ENCODE data around the gene PPP1R14B. TPM values are rescaled to one million over a fixed set of nuclear protein-coding genes. Genes with fewer than 3 reads are reported as not detected.

The PPP1R14B gene
- polyA plus RNA-seq, 3 donors = 11.7 to 40.7 (median 34.2) TPM

DNA sequence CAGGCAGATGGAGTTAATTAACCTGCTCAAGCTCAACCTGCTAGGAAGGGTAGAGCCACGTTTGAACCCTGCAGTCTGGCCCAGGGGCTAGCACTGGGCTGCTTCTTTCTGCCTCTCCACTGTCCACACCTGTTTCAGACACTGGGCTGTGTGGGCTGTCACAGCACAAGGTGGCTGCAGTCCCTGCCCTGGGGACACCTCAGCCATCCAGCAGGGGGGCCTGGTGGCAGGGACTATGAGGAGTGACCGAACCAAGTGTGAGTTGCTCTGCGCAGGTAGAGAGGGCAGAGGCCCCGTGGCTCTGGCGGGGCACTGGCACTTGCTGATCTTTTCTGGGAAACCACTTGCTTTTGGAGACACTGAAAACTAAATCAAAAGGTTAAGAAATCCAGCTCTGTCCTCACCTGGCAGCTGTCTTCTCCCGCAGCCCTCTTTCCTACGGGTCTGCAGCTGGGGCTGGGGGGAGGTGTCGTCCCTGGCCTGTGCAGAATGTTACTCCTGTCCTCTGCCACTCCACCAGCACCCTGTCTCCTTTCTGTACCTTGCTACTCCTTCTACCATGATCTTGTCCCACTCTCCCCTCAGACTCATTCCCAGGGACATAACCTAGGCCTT, 31.9 kb upstream of the PPP1R14B start:
- no peak overlapping the region for H3K27ac ChIP-seq (ENCODE audit: low read depth in 1 of 2, low read length in 2 of 2)
- no peak overlapping the region for H3K4me3 ChIP-seq (replicated peaks in 1 of 3; ENCODE audit: low read depth in 2 of 3, low read length in 3 of 3)
- no peaks in the 10 kb centered on the region for H3K9me3 Mint-ChIP-seq
- peak overlapping the region in 1 of 7 donors; percentile 39 for H3K27ac Mint-ChIP-seq
- H3K36me3 ChIP-seq (replicated peaks in 1 of 2; ENCODE audit: control insufficient read depth in 1 of 2, insufficient read depth in 2 of 2, low read length in 2 of 2) = peaks cover 4 to 25% of the 10 kb centered on the region in 2 donors
- TF ChIP-seq, protein P1, sequence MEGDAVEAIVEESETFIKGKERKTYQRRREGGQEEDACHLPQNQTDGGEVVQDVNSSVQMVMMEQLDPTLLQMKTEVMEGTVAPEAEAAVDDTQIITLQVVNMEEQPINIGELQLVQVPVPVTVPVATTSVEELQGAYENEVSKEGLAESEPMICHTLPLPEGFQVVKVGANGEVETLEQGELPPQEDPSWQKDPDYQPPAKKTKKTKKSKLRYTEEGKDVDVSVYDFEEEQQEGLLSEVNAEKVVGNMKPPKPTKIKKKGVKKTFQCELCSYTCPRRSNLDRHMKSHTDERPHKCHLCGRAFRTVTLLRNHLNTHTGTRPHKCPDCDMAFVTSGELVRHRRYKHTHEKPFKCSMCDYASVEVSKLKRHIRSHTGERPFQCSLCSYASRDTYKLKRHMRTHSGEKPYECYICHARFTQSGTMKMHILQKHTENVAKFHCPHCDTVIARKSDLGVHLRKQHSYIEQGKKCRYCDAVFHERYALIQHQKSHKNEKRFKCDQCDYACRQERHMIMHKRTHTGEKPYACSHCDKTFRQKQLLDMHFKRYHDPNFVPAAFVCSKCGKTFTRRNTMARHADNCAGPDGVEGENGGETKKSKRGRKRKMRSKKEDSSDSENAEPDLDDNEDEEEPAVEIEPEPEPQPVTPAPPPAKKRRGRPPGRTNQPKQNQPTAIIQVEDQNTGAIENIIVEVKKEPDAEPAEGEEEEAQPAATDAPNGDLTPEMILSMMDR (IDR thresholded peaks at IDR 0.05) = no peak
- H3K27me3 ChIP-seq (ENCODE audit: control insufficient read depth in 2 of 2, insufficient read depth in 2 of 2, low read length in 2 of 2) = no peaks in the 10 kb centered on the region
- intact Hi-C loops (cut with micrococcal nuclease) = no loop called here
- peaks cover 27 to 43% of the 10 kb centered on the region in 2 donors for H3K36me3 Mint-ChIP-seq
- H4K20me1 ChIP-seq (ENCODE audit: insufficient read depth, low read length) = no peaks in the 10 kb centered on the region
- DNase-seq = no peak
- no peaks in the 10 kb centered on the region for H3K79me2 ChIP-seq (ENCODE audit: insufficient read depth, low read length)
- peaks cover 10% of the 10 kb centered on the region for H3K4me1 Mint-ChIP-seq
- H3K4me2 ChIP-seq (replicated peaks; ENCODE audit: extremely low read depth, low read length, poor library complexity, severe bottlenecking) = no peak overlapping the region
- H3K4me3 Mint-ChIP-seq = no peak overlapping the region
- H3K4me1 ChIP-seq (ENCODE audit: control insufficient read depth in 1 of 2, insufficient read depth in 2 of 2, low read length in 2 of 2) = peaks cover 3 to 6% of the 10 kb centered on the region in 2 donors
- no peaks in the 10 kb centered on the region for H3K9me3 ChIP-seq (replicated peaks in 1 of 2; ENCODE audit: control insufficient read depth in 1 of 2, insufficient read depth in 1 of 2, low read length in 2 of 2)
- no peak overlapping the region for H2AFZ ChIP-seq (ENCODE audit: insufficient read depth, low read depth, low read length, poor library complexity, severe bottlenecking)
- H3K9ac ChIP-seq (ENCODE audit: insufficient read depth, low read length, poor library complexity, severe bottlenecking) = no peak overlapping the region
- WGBS (ENCODE audit: insufficient coverage) = 98% methylated on average over 7 of the region's 8 CpGs
- H3K27me3 Mint-ChIP-seq (ENCODE audit: low read depth in 3 of 3) = peaks cover 0 to 1% (median 0%) of the 10 kb centered on the region in 3 donors

DNA sequence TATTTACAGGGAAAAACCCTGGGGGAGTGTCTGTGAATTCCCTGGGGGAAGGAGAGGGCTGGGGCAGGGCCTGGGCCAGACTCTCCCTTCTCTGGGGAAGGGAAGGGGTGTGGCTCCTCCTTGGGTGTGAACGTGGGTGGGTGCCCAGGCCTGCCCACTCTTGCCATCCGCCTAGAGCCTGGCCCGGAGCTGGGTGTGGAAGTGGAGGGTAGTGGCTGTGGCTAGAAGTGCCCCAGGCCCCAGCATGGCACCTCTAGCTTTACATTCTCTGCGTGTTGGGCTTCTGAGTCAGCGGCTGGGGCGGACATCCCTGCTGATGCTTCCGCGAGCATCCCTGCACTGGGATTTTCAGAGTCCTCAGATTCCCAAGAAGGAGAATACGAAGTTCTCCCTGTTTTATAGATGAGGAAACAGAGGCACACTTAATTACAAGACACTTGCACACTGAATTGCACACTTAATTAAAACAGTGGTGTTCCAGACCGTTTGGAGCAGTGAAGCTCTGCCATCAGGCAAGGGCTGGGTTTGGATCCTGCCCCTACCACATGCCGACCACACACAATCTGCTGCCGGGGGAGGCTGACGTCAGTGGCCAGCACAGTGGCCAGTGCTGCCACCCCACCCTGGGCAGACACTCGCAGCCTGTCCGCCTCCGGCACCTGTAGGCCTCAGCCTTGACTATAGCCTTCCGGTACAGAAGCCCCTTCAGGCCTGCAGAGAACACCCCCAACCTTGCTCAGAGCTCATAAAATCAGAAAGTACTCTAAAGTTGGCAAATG, 30.1 kb upstream of the PPP1R14B start:
- TF ChIP-seq, protein P1 (IDR thresholded peaks at IDR 0.05) = no peak
- Histone ChIP-seq H3K4me3 (replicated peaks in 1 of 3; ENCODE audit: low read depth in 2 of 3, low read length in 3 of 3) (no peak overlapping the region), H3K4me1 (ENCODE audit: control insufficient read depth in 1 of 2, insufficient read depth in 2 of 2, low read length in 2 of 2) (peaks cover 4 to 6% of the 10 kb centered on the region in 2 donors), H4K20me1 (ENCODE audit: insufficient read depth, low read length) (no peaks in the 10 kb centered on the region), H3K27me3 (ENCODE audit: control insufficient read depth in 2 of 2, insufficient read depth in 2 of 2, low read length in 2 of 2) (no peaks in the 10 kb centered on the region), H3K4me2 (replicated peaks; ENCODE audit: extremely low read depth, low read length, poor library complexity, severe bottlenecking) (no peak overlapping the region), H3K27ac (ENCODE audit: low read depth in 1 of 2, low read length in 2 of 2) (no peak overlapping the region), H2AFZ (ENCODE audit: insufficient read depth, low read depth, low read length, poor library complexity, severe bottlenecking) (no peak overlapping the region), H3K9me3 (replicated peaks in 1 of 2; ENCODE audit: control insufficient read depth in 1 of 2, insufficient read depth in 1 of 2, low read length in 2 of 2) (no peaks in the 10 kb centered on the region), H3K36me3 (replicated peaks in 1 of 2; ENCODE audit: control insufficient read depth in 1 of 2, insufficient read depth in 2 of 2, low read length in 2 of 2) (peaks cover 4 to 25% of the 10 kb centered on the region in 2 donors), H3K9ac (ENCODE audit: insufficient read depth, low read length, poor library complexity, severe bottlenecking) (no peak overlapping the region), H3K79me2 (ENCODE audit: insufficient read depth, low read length) (peaks cover 5% of the 10 kb centered on the region)
- Mint-ChIP-seq H3K9me3 (no peaks in the 10 kb centered on the region), H3K27ac (no peak overlapping the region), H3K36me3 (peaks cover 21 to 40% of the 10 kb centered on the region in 2 donors), H3K4me3 (no peak overlapping the region), H3K27me3 (ENCODE audit: low read depth in 3 of 3) (peaks cover 0 to 1% (median 0%) of the 10 kb centered on the region in 3 donors), H3K4me1 (peaks cover 10% of the 10 kb centered on the region)
- intact Hi-C loops (cut with micrococcal nuclease) = no loop called here
- no peak for DNase-seq
- 99% methylated on average over 8 of the region's 17 CpGs for WGBS (ENCODE audit: insufficient coverage)
